Heart left ventricle (tissue), 16 donors: Measurements from ENCODE around the gene SURF4. TPM values are rescaled to one million over a fixed set of nuclear protein-coding genes. Genes with fewer than 3 reads are reported as not detected.
A peak's percentile ranks its signal among the peaks of the same experiment; 100 is the strongest.

Source experiments
- ATAC-seq, 4 donors: fragments of 200-7000 bp; cut with Tn5 transposase; one replicate each; pipeline ENCODE4 v1.9.1; 2020 to 2022; ENCODE audit warnings: moderate library complexity in 4 of 4, mild to moderate bottlenecking in 3 of 4, moderate number of reproducible peaks in 1 of 4
- DNase-seq, 5 donors: peaks; one replicate each; pipeline ENCODE4 v3.0.0-alpha.2; 2020
- H3K27ac ChIP-seq, 12 donors: fragments of 200-600 bp; sonication (generic) in 4 of 12; one replicate each; pipeline versions ENCODE4 v1.5.0 to v1.8.0; 2016 to 2022; ENCODE audit warnings: mild to moderate bottlenecking in 2 of 12
- H3K27me3 ChIP-seq, 9 donors: fragments of 200-600 bp; sonication (generic) in 2 of 9; one replicate each; pipeline versions ENCODE4 v1.5.1 to v1.8.0; 2016 to 2022; ENCODE audit warnings: mild to moderate bottlenecking in 3 of 9
- H3K36me3 ChIP-seq, 9 donors: fragments of 200-600 bp; sonication (generic) in 2 of 9; one replicate each; pipeline versions ENCODE4 v1.5.0 to v1.8.0; 2018 to 2022; ENCODE audit warnings: mild to moderate bottlenecking in 2 of 9
- H3K4me1 ChIP-seq, 12 donors: fragments of 200-600 bp; sonication (generic) in 4 of 12; one replicate each; pipeline versions ENCODE4 v1.5.0 to v1.8.0; 2016 to 2022; ENCODE audit warnings: mild to moderate bottlenecking in 3 of 12
- H3K4me3 ChIP-seq, 12 donors: fragments of 200-600 bp; sonication (generic) in 4 of 12; one replicate each; pipeline versions ENCODE4 v1.5.0 to v1.8.0; 2017 to 2022; ENCODE audit warnings: mild to moderate bottlenecking in 9 of 12, moderate library complexity in 4 of 12
- H3K9me3 ChIP-seq, 12 donors: fragments of 200-600 bp; sonication (generic) in 4 of 12; one replicate each; pipeline versions ENCODE4 v1.5.0 to v1.8.0; 2016 to 2022; ENCODE audit warnings: mild to moderate bottlenecking in 1 of 12
- POLR2A ChIP-seq, 2 donors: fragments of 450-650 bp; IDR thresholded peaks; one replicate each; pipeline ENCODE4 v1.6.1; 2017; ENCODE audit warnings: antibody characterized with exemption in 2 of 2, mild to moderate bottlenecking in 2 of 2, moderate library complexity in 2 of 2
- WGBS, 4 donors: extraction: QIAGEN DNeasy Blood & Tissue Kit in 2 of 4; methylation state at CpG; one replicate each; pipeline versions ENCODE4 v1.1.5 to v1.1.7; 2013 to 2018; 5-methylcytosine and 5-hydroxymethylcytosine counted together
- intact Hi-C, 10 donors: fragments of 100-400 bp; cut with DNase I; formaldehyde crosslinking; loops; one replicate each; pipeline versions ENCODE4 v1.11.1 to v1.14.2; 2022
- polyA plus RNA-seq, 2 donors: library from polyadenylated mRNA; stranded (reverse); fragments of 200-250 nt; gene quantifications; one replicate each; pipeline ENCODE4 v1.2.3, GENCODE V29; 2013
- total RNA-seq, 9 donors: library from RNA; depleted of rRNA in 2 of 9; stranded (reverse); fragments of >200 nt in 2 of 9; fragmentation: NEBNext Ultra II Directional in 3 of 9; extraction: Animal tissue kit (Norgen Biotek cat#: 25700) in 3 of 9; gene quantifications; one replicate each; pipeline versions ENCODE4 v1.1.0 to v1.2.4, GENCODE V29; 2016 to 2023
- TF ChIP-seq, protein P1 (sequence below), 12 donors: fragments of 200-600 bp; sonication (generic) in 4 of 12; IDR thresholded peaks; one replicate each; pipeline versions ENCODE4 v1.5.0 to v1.8.0; 2018 to 2022; ENCODE audit warnings: antibody characterized with exemption in 12 of 12, mild to moderate bottlenecking in 5 of 12
- donor health status: ischemic (EF 13 %, LVEDD 7.1; RV severe dilation, severe dysfunction).
- donor health status: healthy with polysubstance abuse.
- donor health status: DM: no; HTN: yes; CAD: no.
- donor health status: DM: no; HTN: no; CAD: no.
- donor health status: ischemic (EF 25% LVEDD 6.9; RV normal size, moderate dysfunction).
- donor health status: ischemic (EF 25% LVEDD 5.7; RV mildly dilated, moderate dysfunction).
- donor health status: healthy.
- donor health status: DM: yes; HTN: yes; CAD: no.
- donor health status: ischemic (EF 35%, LVEDD 5.7; RV mildly dilated, moderate dysfunction).
- donor health status: nonischemic (EF 11% LVEDD 7.7; RV severe dilation, severe dysfunction).
- donor health status: DM: yes; HTN: yes; CAD: no.
- donor health status: PGD.
- donor health status: ischemic (EF 29% LVEDD 5.4; RV normal size, mild dysfunction).
- donor health status: nonischemic (EF 23%, LVEDD 6.1; RV moderate dilation, normal function).

The SURF4 gene
- total and polyA plus RNA-seq, 11 donors: 31.2 to 185 (median 77.8) TPM

DNA sequence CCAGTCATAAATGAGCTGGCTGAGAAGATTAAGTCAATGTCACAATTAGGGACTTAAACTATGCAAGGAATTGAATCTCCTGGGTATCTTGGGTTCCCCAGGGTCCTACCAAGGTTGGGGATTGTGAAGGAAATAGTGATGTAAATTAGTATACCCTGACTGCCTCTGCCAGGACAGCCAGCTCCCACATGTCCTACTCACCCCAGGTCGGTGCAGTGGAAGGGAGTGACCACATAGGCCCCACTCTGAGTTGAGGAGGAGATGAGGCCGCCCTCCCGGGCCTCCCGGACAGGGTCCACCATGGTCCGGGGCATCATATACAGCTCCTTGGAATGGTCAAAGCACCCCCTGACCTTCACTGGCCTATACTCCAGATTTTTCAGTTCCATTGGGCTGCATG is 22.3 kb downstream of the SURF4 start:
- Histone ChIP-seq H3K27ac (no peak overlapping the region), H3K9me3 (no peaks in the 10 kb centered on the region), H3K27me3 (no peaks in the 10 kb centered on the region), H3K36me3 (peaks cover 0 to 55% (median 50%) of the 10 kb centered on the region in 9 donors), H3K4me3 (no peak overlapping the region), H3K4me1 (peaks cover 8 to 46% (median 34%) of the 10 kb centered on the region in 12 donors)
- DNase-seq: no peak
- intact Hi-C loops: no loop called here
- ATAC-seq: no peak
- WGBS, 4 donors: 79 to 89% (median 83%) methylated on average over 5 of the region's 5 CpGs
- TF ChIP-seq, protein P1, sequence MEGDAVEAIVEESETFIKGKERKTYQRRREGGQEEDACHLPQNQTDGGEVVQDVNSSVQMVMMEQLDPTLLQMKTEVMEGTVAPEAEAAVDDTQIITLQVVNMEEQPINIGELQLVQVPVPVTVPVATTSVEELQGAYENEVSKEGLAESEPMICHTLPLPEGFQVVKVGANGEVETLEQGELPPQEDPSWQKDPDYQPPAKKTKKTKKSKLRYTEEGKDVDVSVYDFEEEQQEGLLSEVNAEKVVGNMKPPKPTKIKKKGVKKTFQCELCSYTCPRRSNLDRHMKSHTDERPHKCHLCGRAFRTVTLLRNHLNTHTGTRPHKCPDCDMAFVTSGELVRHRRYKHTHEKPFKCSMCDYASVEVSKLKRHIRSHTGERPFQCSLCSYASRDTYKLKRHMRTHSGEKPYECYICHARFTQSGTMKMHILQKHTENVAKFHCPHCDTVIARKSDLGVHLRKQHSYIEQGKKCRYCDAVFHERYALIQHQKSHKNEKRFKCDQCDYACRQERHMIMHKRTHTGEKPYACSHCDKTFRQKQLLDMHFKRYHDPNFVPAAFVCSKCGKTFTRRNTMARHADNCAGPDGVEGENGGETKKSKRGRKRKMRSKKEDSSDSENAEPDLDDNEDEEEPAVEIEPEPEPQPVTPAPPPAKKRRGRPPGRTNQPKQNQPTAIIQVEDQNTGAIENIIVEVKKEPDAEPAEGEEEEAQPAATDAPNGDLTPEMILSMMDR (IDR thresholded peaks at IDR 0.05): no peak
- TF ChIP-seq POLR2A (IDR thresholded peaks at IDR 0.05): no peak

DNA sequence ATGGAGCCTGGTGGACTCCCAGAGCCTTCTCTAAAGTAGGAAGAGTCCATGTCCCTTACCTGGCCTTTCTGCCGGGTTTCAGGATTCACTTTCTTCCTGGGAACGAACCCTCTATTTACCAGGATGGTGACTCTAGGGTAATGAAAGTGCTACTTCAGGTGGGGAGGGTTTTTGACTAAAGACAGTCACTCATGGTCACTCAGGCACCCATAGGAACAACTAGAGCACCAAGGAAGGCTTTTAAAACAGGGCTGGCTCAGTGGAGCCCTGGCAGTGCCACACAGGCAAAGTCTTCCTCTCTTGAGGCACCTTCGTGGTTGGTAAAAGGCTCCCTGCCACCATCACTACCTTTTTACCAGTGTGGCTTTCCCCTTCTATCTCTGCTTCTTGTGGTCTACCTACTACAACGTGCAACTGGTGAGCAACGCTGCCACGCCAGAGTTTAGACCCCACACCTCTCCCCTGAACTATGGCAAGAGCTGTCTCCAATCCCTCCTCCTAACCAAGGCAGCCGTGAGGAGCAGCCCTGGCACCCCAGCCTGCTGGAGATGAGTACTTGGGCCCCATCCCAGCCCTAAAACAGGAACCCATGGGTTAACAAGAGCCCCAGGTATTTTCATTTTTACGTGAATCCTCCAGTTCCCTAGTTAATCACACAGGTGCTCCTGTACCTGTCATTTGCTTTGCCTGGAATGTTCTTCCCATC is 23.1 kb downstream of the SURF4 start:
- WGBS, 4 donors: 78 to 87% (median 83%) methylated on average over 8 of the region's 8 CpGs
- Histone ChIP-seq H3K4me3 (no peak overlapping the region), H3K27me3 (no peaks in the 10 kb centered on the region), H3K9me3 (no peaks in the 10 kb centered on the region), H3K4me1 (peaks cover 8 to 45% (median 34%) of the 10 kb centered on the region in 12 donors), H3K27ac (no peak overlapping the region), H3K36me3 (peaks cover 0 to 55% (median 50%) of the 10 kb centered on the region in 9 donors)
- no peak for DNase-seq
- no peak for ATAC-seq
- intact Hi-C loops: no loop called here
- no peak for TF ChIP-seq POLR2A (IDR thresholded peaks at IDR 0.05)
- TF ChIP-seq, protein P1 (IDR thresholded peaks at IDR 0.05): no peak

DNA sequence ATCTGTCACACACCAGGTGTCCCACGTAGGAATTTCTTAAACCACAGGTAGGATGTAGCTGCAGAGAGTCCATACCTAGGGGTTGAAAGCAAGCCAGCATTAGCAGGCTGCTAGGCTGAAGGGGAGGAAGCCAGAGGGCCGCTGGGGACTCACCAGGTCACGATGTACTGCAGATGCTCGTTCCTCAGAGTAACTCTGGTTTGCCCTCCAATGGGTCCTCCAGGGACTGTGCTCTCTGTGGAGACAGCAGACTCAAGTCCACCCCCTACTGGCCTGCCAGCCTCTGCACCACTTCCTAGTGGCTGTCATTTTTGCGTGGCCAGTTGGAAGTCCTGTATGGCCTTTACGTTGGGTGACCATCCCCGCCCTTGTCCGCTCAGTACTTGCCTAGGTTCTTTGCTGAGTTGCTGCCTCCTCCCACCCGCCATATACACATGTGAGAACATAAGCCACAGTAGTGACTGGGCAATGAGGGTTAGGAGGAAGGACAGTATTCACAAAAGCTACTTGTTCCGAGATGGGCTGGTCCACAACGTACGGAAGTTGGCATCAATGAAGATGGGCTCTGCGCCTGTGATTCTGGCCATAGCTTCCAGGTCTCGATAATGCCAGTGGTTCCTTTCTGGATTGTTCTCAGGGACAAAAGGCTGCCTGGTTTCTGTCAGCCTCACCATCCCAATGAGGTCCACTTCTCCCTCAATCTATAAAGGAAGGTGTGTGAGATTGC is 23.8 kb downstream of the SURF4 start:
- no peaks in the 10 kb centered on the region for H3K9me3 ChIP-seq
- peak in 1 of 5 donors; percentile 45 for DNase-seq
- H3K27ac ChIP-seq: no peak overlapping the region
- no peak overlapping the region for H3K4me3 ChIP-seq
- no peak for TF ChIP-seq POLR2A (IDR thresholded peaks at IDR 0.05)
- TF ChIP-seq, protein P1 (IDR thresholded peaks at IDR 0.05): peak in 9 of 12 donors; percentile 10 to 53 (median 39)
- intact Hi-C loops: no loop called here
- WGBS, 4 donors: 76 to 81% (median 77%) methylated on average over 13 to 14 of the region's 14 CpGs
- ATAC-seq: no peak
- H3K4me1 ChIP-seq: peaks cover 7 to 41% (median 28%) of the 10 kb centered on the region in 12 donors
- no peaks in the 10 kb centered on the region for H3K27me3 ChIP-seq
- H3K36me3 ChIP-seq: peaks cover 0 to 55% (median 50%) of the 10 kb centered on the region in 9 donors

DNA sequence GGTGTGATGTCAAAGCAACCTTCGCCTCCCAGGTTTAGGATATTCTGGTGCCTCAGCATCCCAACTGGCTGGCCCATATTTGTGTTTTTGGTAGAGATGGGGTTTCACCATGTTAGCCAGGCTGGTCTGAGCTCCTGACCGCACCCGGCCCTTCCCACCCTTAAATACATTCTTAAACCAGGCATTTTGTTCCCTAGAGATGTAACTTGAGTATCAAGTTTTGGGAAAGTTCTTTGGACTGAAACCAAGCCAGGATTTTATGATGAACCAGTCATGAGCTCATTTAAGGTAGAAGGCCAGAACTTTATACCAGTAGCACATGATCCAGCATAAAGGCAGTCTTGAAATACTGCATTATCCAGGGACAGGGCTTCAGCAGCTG is 24.3 kb downstream of the SURF4 start:
- H3K27me3 ChIP-seq: no peaks in the 10 kb centered on the region
- TF ChIP-seq, protein P1 (IDR thresholded peaks at IDR 0.05): no peak
- TF ChIP-seq POLR2A (IDR thresholded peaks at IDR 0.05): no peak
- no peaks in the 10 kb centered on the region for H3K9me3 ChIP-seq
- peaks cover 0 to 55% (median 50%) of the 10 kb centered on the region in 9 donors for H3K36me3 ChIP-seq
- ATAC-seq (no peak), DNase-seq (no peak)
- H3K27ac ChIP-seq: no peak overlapping the region
- intact Hi-C loops: no loop called here
- 88 to 95% (median 94%) methylated on average over 3 of the region's 3 CpGs for WGBS, 4 donors
- peaks cover 4 to 43% (median 29%) of the 10 kb centered on the region in 12 donors for H3K4me1 ChIP-seq
- H3K4me3 ChIP-seq: no peak overlapping the region
